ENCODE data around the gene GPA33.

- TF ChIP-seq CTCF (IDR thresholded peaks at IDR 0.05) = no peak
- TF ChIP-seq POLR2A (IDR thresholded peaks at IDR 0.05) = no peak
These were observed 27.0 kb upstream of the GPA33 start for GRCh38 chr1:167117225-167117624.

All from Peyer's patch (tissue), 4 donors.